ENCODE data around the gene RASSF10.
A peak's percentile ranks its signal among the peaks of the same experiment; 100 is the strongest.

RASSF10 gene

GRCh38 chr11:12991426-12991825, 17.7 kb upstream of the RASSF10 start:
- no peak for DNase-seq (ENCODE audit: low read depth in 2 of 2)
- no peak for TF ChIP-seq CTCF (IDR thresholded peaks at IDR 0.05; ENCODE audit: low read depth, low read length)
- no peak overlapping the region for H3K4me3 ChIP-seq (replicated peaks in 1 of 2; ENCODE audit: low read depth in 2 of 2, low read length in 2 of 2)

GRCh38 chr11:12993626-12994025, 15.5 kb upstream of the RASSF10 start:
- no peak for TF ChIP-seq CTCF (IDR thresholded peaks at IDR 0.05; ENCODE audit: low read depth, low read length)
- no peak overlapping the region for H3K4me3 ChIP-seq (replicated peaks in 1 of 2; ENCODE audit: low read depth in 2 of 2, low read length in 2 of 2)
- no peak for DNase-seq (ENCODE audit: low read depth in 2 of 2)

GRCh38 chr11:12994476-12994875, 14.6 kb upstream of the RASSF10 start:
- H3K4me3 ChIP-seq (replicated peaks in 1 of 2; ENCODE audit: low read depth in 2 of 2, low read length in 2 of 2), result no peak overlapping the region
- DNase-seq (ENCODE audit: low read depth in 2 of 2), result no peak
- TF ChIP-seq CTCF (IDR thresholded peaks at IDR 0.05; ENCODE audit: low read depth, low read length), result no peak

- DNase-seq (ENCODE audit: low read depth in 2 of 2), result peak; percentile 20 to 92
- no peak for TF ChIP-seq CTCF (IDR thresholded peaks at IDR 0.05; ENCODE audit: low read depth, low read length)
Measured at GRCh38 chr11:12995188-12995587, 13.9 kb upstream of the RASSF10 start.

GRCh38 chr11:12995823-12996222, 13.3 kb upstream of the RASSF10 start:
- DNase-seq (ENCODE audit: low read depth in 2 of 2), result no peak
- no peak overlapping the region for H3K4me3 ChIP-seq (replicated peaks in 1 of 2; ENCODE audit: low read depth in 2 of 2, low read length in 2 of 2)
- no peak for TF ChIP-seq CTCF (IDR thresholded peaks at IDR 0.05; ENCODE audit: low read depth, low read length)

More at GRCh38 chr11:12995188-12995587, 13.9 kb upstream of the RASSF10 start:
- no peak overlapping the region for H3K4me3 ChIP-seq (replicated peaks in 1 of 2; ENCODE audit: low read depth in 2 of 2, low read length in 2 of 2)

- no peak for TF ChIP-seq CTCF (IDR thresholded peaks at IDR 0.05; ENCODE audit: low read depth, low read length)
- no peak overlapping the region for H3K4me3 ChIP-seq (replicated peaks in 1 of 2; ENCODE audit: low read depth in 2 of 2, low read length in 2 of 2)
- no peak for DNase-seq (ENCODE audit: low read depth in 2 of 2)
Measured at GRCh38 chr11:12997168-12997567, 11.9 kb upstream of the RASSF10 start.

- no peak for TF ChIP-seq CTCF (IDR thresholded peaks at IDR 0.05; ENCODE audit: low read depth, low read length)
- no peak for DNase-seq (ENCODE audit: low read depth in 2 of 2)
- no peak overlapping the region for H3K4me3 ChIP-seq (replicated peaks in 1 of 2; ENCODE audit: low read depth in 2 of 2, low read length in 2 of 2)
Measured at GRCh38 chr11:12998336-12998735, 10.8 kb upstream of the RASSF10 start.

Measured in cardiac fibroblast (primary cell).